HCT116 (cell line): ENCODE data around the gene SHC1. TPM values are rescaled to one million over a fixed set of nuclear protein-coding genes. Genes with fewer than 3 reads are reported as not detected.

Experiments used
- ATAC-seq: fragments of 200-7000 bp; cut with Tn5 transposase; 2 replicates; pipeline ENCODE4 v1.9.1; 2020; ENCODE audit warnings: mild to moderate bottlenecking, moderate library complexity
- BruUV-seq: library from RNA; stranded (reverse); fragments of 400-500 nt; replicated peaks from 2 replicates; lab custom pipeline; 2021; lab: Mats Ljungman, UMichigan
- CTCF ChIA-PET: fragments of 300-600 bp; sonication (Branson Sonifier 250); formaldehyde crosslinking; loops from one replicate; lab custom pipeline; 2021; ENCODE audit warnings: antibody characterized with exemption; lab: Charles Lee
- POLR2A ChIA-PET: fragments of 300-600, 350-600 bp; sonication (Branson Sonifier 250); formaldehyde crosslinking; loops from one replicate; lab custom pipeline; 2021; ENCODE audit warnings: antibody characterized with exemption; lab: Charles Lee
- RAD21 ChIA-PET, 2 experiments: fragments of 300-600 bp; sonication (Branson Sonifier 250); formaldehyde crosslinking; loops; one replicate each; lab custom pipeline; 2023; ENCODE audit warnings: low total read pairs in 2 of 2; ENCODE audit not compliant: uncharacterized antibody in 2 of 2, unreplicated experiment in 2 of 2, low non-redundant PET in 1 of 2; lab: Charles Lee
- DNase-seq: peaks from one replicate; pipeline ENCODE4 v3.0.0-alpha.2; 2010; ENCODE audit warnings: low read depth, low spot score
- H2AFZ ChIP-seq: fragments of 200-600 bp; shearing (Covaris generic), sonication (generic); 2 replicates; pipeline ENCODE4 v1.6.1; 2017; ENCODE audit warnings: low read depth, mixed run types, mixed read lengths, antibody characterized with exemption, low read length; ENCODE audit not compliant: poor library complexity, severe bottlenecking
- H3K27ac ChIP-seq: 2 replicates; pipeline ENCODE4 v1.5.1; 2012; ENCODE audit warnings: low read depth, low read length
- H3K27me3 ChIP-seq: fragments of 200-600 bp; sonication (generic); 2 replicates; pipeline ENCODE4 v1.6.1; 2016; ENCODE audit warnings: mixed run types, low read length, mixed read lengths; ENCODE audit not compliant: insufficient read depth
- H3K36me3 ChIP-seq, 2 experiments: fragments of 200-500 bp in 1 of 2; fragments of 200-600 bp in 1 of 2; sonication (Bioruptor generic) in 1 of 2; sonication (generic) in 1 of 2; 2 replicates each; pipeline versions ENCODE4 v1.5.1 to v1.6.1; 2014 to 2016; ENCODE audit warnings: low read length in 2 of 2, inconsistent platforms in 1 of 2, mixed read lengths in 1 of 2, mixed run types in 1 of 2; ENCODE audit not compliant: insufficient read depth in 2 of 2, control insufficient read depth in 1 of 2
- H3K4me1 ChIP-seq, 2 experiments: fragments of 200-600 bp in 1 of 2; sonication (generic) in 1 of 2; 2 replicates each; pipeline versions ENCODE4 v1.5.1 to v1.6.1; 2012 to 2017; ENCODE audit warnings: low read length in 2 of 2, inconsistent platforms in 1 of 2, mild to moderate bottlenecking in 1 of 2, mixed read lengths in 1 of 2, mixed run types in 1 of 2, moderate library complexity in 1 of 2; ENCODE audit not compliant: insufficient read depth in 2 of 2, control insufficient read depth in 1 of 2
- H3K4me2 ChIP-seq: fragments of 200-600 bp; sonication (generic); 2 replicates; pipeline ENCODE4 v1.6.1; 2017; ENCODE audit warnings: mixed run types, low read length, mixed read lengths
- H3K4me3 ChIP-seq, 2 experiments: fragments of 200-600 bp in 1 of 2; sonication (generic) in 1 of 2; replicated peaks in 1 of 2; 2 replicates each; pipeline ENCODE4 v1.5.1; 2011 to 2016; ENCODE audit warnings: low read length in 2 of 2, control low read depth in 1 of 2, low read depth in 1 of 2, mild to moderate bottlenecking in 1 of 2, mixed read lengths in 1 of 2, mixed run types in 1 of 2
- H3K79me2 ChIP-seq: fragments of 200-600 bp; sonication (generic); 2 replicates; pipeline ENCODE4 v1.6.1; 2017; ENCODE audit warnings: mild to moderate bottlenecking, mixed run types, low read length, moderate library complexity, mixed read lengths; ENCODE audit not compliant: insufficient read depth
- H3K9ac ChIP-seq: fragments of 200-600 bp; sonication (generic); 2 replicates; pipeline ENCODE4 v1.6.1; 2016; ENCODE audit warnings: low read length, mixed read lengths
- H3K9me2 ChIP-seq: fragments of 200-600 bp; sonication (generic), shearing (Covaris generic); 2 replicates; pipeline ENCODE4 v1.6.1; 2017; ENCODE audit warnings: mixed run types, mild to moderate bottlenecking, moderate library complexity; ENCODE audit not compliant: insufficient read depth
- H3K9me3 ChIP-seq, 2 experiments: fragments of 200-500 bp in 1 of 2; fragments of 200-600 bp in 1 of 2; sonication (Bioruptor generic) in 1 of 2; sonication (generic) in 1 of 2; 2 replicates each; pipeline ENCODE4 v1.6.1; 2014 to 2017; ENCODE audit warnings: low read length in 2 of 2, mixed read lengths in 2 of 2, inconsistent platforms in 1 of 2, low read depth in 1 of 2, mild to moderate bottlenecking in 1 of 2, mixed run types in 1 of 2, moderate library complexity in 1 of 2; ENCODE audit not compliant: control insufficient read depth in 1 of 2, insufficient read depth in 1 of 2
- H4K20me1 ChIP-seq: fragments of 200-600 bp; sonication (generic), shearing (Covaris generic); 2 replicates; pipeline ENCODE4 v1.6.1; 2017; ENCODE audit warnings: mixed run types, mild to moderate bottlenecking, moderate library complexity; ENCODE audit not compliant: insufficient read depth
- CBX3 ChIP-seq: IDR thresholded peaks from 2 replicates; pipeline ENCODE4 v1.6.1; 2012; ENCODE audit warnings: low read depth
- CEBPB ChIP-seq: IDR thresholded peaks from 2 replicates; pipeline ENCODE4 v1.6.1; 2012; ENCODE audit warnings: low read depth
- CTCF ChIP-seq, 3 experiments: fragments of 200-600 bp in 1 of 3; sonication (generic) in 1 of 3; IDR thresholded peaks in 2 of 3; conservative IDR thresholded peaks in 1 of 3; 2 replicates each; pipeline ENCODE4 v1.5.1; 2012 to 2017; ENCODE audit warnings: low read depth in 2 of 3, low read length in 2 of 3, antibody characterized with exemption in 1 of 3, borderline replicate concordance in 1 of 3, control low read depth in 1 of 3, mild to moderate bottlenecking in 1 of 3, mixed read lengths in 1 of 3, mixed run types in 1 of 3, moderate library complexity in 1 of 3; ENCODE audit not compliant: insufficient read depth in 1 of 3
- ELF1 ChIP-seq: IDR thresholded peaks from 2 replicates; pipeline ENCODE4 v1.6.1; 2012; ENCODE audit warnings: low read depth, borderline replicate concordance
- EZH2 ChIP-seq: fragments of 200-600 bp; sonication (generic); IDR thresholded peaks from 2 replicates; pipeline ENCODE4 v1.6.1; 2017; ENCODE audit warnings: antibody characterized with exemption, mixed run types
- FOSL1 ChIP-seq: IDR thresholded peaks from 2 replicates; pipeline ENCODE4 v1.6.1; 2012; ENCODE audit warnings: low read depth
- JUND ChIP-seq: IDR thresholded peaks from 2 replicates; pipeline ENCODE4 v1.6.1; 2012
- POLR2A ChIP-seq: IDR thresholded peaks from 2 replicates; pipeline ENCODE4 v1.7.0; 2011; ENCODE audit warnings: borderline replicate concordance; ENCODE audit not compliant: insufficient read depth, insufficient read length; ENCODE audit errors: extremely low read depth
- POLR2AphosphoS5 ChIP-seq: IDR thresholded peaks from 2 replicates; pipeline ENCODE4 v1.6.1; 2011; ENCODE audit warnings: mild to moderate bottlenecking, low read depth, low read length, moderate library complexity
- REST ChIP-seq: IDR thresholded peaks from 2 replicates; pipeline ENCODE4 v1.6.1; 2012; ENCODE audit warnings: low read depth
- SIN3A ChIP-seq: IDR thresholded peaks from 2 replicates; pipeline ENCODE4 v1.6.1; 2012; ENCODE audit warnings: low read depth
- SP1 ChIP-seq: IDR thresholded peaks from 2 replicates; pipeline ENCODE4 v1.6.1; 2012; ENCODE audit warnings: low read depth
- TCF7L2 ChIP-seq: IDR thresholded peaks from 2 replicates; pipeline ENCODE4 v1.7.0; 2011; ENCODE audit warnings: borderline replicate concordance, inconsistent platforms; ENCODE audit not compliant: insufficient read depth, insufficient read length; ENCODE audit errors: extremely low read depth
- YY1 ChIP-seq: IDR thresholded peaks from 2 replicates; pipeline ENCODE4 v1.6.1; 2011; ENCODE audit warnings: low read length, low read depth, moderate library complexity, mild to moderate bottlenecking; ENCODE audit not compliant: insufficient replicate concordance; ENCODE audit errors: extremely low read depth
- ZBTB33 ChIP-seq: IDR thresholded peaks from 2 replicates; pipeline ENCODE4 v1.6.1; 2011; ENCODE audit warnings: mild to moderate bottlenecking, low read length, moderate library complexity; ENCODE audit not compliant: insufficient replicate concordance; ENCODE audit errors: extremely low read depth
- ZFX ChIP-seq: fragments of 450-650 bp; IDR thresholded peaks from 2 replicates; pipeline ENCODE4 v1.6.1; 2017
- ZNF274 ChIP-seq: fragments of 200-500 bp; sonication (Bioruptor generic); IDR thresholded peaks from 2 replicates; pipeline ENCODE4 v1.6.1; 2014; ENCODE audit warnings: mild to moderate bottlenecking, low read depth, low read length, inconsistent platforms
- intact Hi-C: fragments of 100-400 bp; cut with micrococcal nuclease; formaldehyde crosslinking; loops from 2 replicates; pipeline ENCODE4 v1.10.0; 2022
- total RNA-seq: library from RNA; stranded (reverse); gene quantifications from one replicate; pipeline ENCODE4 v1.2.1, GENCODE V29; 2021; ENCODE audit not compliant: unreplicated experiment

SHC1 gene
- total RNA-seq, 1 experiment from 2014 or later = 148 TPM

GRCh38 chr1:154936555-154937084 is 33.9 kb downstream of the SHC1 start, which contains the start of gene PMVK:
TSS of gene PMVK (minus strand) at chr1:154936719. CDS start at chr1:154936685, 34 bp downstream.
- Histone ChIP-seq H3K4me3 (peak within 1 kb of the TSS; percentile 58 to 62), H3K27ac (peak within 1 kb of the TSS; percentile 67)
- TF ChIP-seq ZNF274 (no peak), REST (no peak), TCF7L2 (peak; percentile 52), POLR2AphosphoS5 (peak; percentile 66), JUND (no peak), CTCF (IDR thresholded peaks at IDR 0.05 in 2 of 3, conservative IDR thresholded peaks at IDR 0.05 in 1 of 3; ENCODE audit: borderline replicate concordance in 1 of 3, insufficient read depth in 1 of 3, low read depth in 2 of 3, low read length in 2 of 3) (peak in 2 of 3 experiments; percentile 17 to 18; a peak in 1 of 6 replicates), SIN3A (no peak), FOSL1 (no peak), SP1 (no peak), CEBPB (no peak), ZBTB33 (peak; percentile 85), CBX3 (no peak), YY1 (peak; percentile 36), POLR2A (peak; percentile 76), ELF1 (no peak), EZH2 (no peak), ZFX (no peak)
- TF ChIP-seq, all 23 proteins: peak for 6
- no peaks in the 10 kb centered on the region for H3K9me2 ChIP-seq
- H3K9me3 ChIP-seq = no peaks in the 10 kb centered on the region
- ChIA-PET POLR2A (interaction anchor here (0.8 to 1.2 kb wide), 5 partner anchors 15 to 81 kb away, joined by 3 to 6 read pairs (median 3); partner anchors contain the start of genes FLAD1 and SHC1), RAD21 (no interaction called here), CTCF (interaction anchor here (0.8 to 1.7 kb wide), 8 partner anchors 24 to 377 kb away, joined by 3 to 10 read pairs (median 3); partner anchors contain the start of genes KCNN3 and KRTCAP2)
- peak within 1 kb of the TSS; percentile 83 for H3K4me2 ChIP-seq
- peak within 1 kb of the TSS; percentile 92 for H2AFZ ChIP-seq
- ATAC-seq = peak; percentile 80
- intact Hi-C loops = no loop called here
- BruUV-seq = no TSS peak
- no peaks in the 10 kb centered on the region for H3K79me2 ChIP-seq
- H3K36me3 ChIP-seq = no peaks in the 10 kb centered on the region
- peak within 1 kb of the TSS; percentile 76 for H3K9ac ChIP-seq
- no peaks in the 10 kb centered on the region for H4K20me1 ChIP-seq
- peaks cover 26 to 60% of the 10 kb centered on the region in 2 experiments for H3K4me1 ChIP-seq
- DNase-seq = peak; percentile 96
- no peaks in the 10 kb centered on the region for H3K27me3 ChIP-seq
